Transverse colon (tissue), 4 donors: ENCODE data around the gene PUDP.

Experiments used
- CTCF ChIP-seq, 5 experiments: fragments of 200-600 bp in 3 of 5; fragments of 450-650 bp in 2 of 5; sonication (generic) in 3 of 5; IDR thresholded peaks; 1 replicate in 2 of 5; 2 replicates in 3 of 5; pipeline ENCODE4 v1.5.1; 2016 to 2017; ENCODE audit warnings: antibody characterized with exemption in 5 of 5, inconsistent platforms in 3 of 5, mild to moderate bottlenecking in 2 of 5, moderate library complexity in 1 of 5
- POLR2AphosphoS5 ChIP-seq, 3 donors: sonication (generic); formaldehyde crosslinking; IDR thresholded peaks; one replicate each; pipeline ENCODE4 v1.6.1; 2016; ENCODE audit warnings: antibody characterized with exemption in 3 of 3

- TF ChIP-seq POLR2AphosphoS5 (IDR thresholded peaks at IDR 0.05) (no peak), CTCF (IDR thresholded peaks at IDR 0.05) (no peak)
Observed at GRCh38 chrX:7158468-7158990, 10.6 kb upstream of the PUDP start.
